ENCODE measurements around the gene TSHZ2. TPM values are rescaled to one million over a fixed set of nuclear protein-coding genes. Genes with fewer than 3 reads are reported as not detected.
A peak's percentile ranks its signal among the peaks of the same experiment; 100 is the strongest.

The TSHZ2 gene
- total and polyA plus RNA-seq, 9 donors, result 7.3 to 23.1 (median 12.5) TPM

GRCh38 chr20:53208110-53208832, 236.1 kb downstream of the TSHZ2 start:
- Histone ChIP-seq H3K4me3 (ENCODE audit: low read length) (no peak overlapping the region), H3K36me3 (ENCODE audit: control insufficient read depth, insufficient read depth, low read length) (no peaks in the 10 kb centered on the region), H3K9me3 (replicated peaks; ENCODE audit: control insufficient read depth, low read depth, low read length) (no peaks in the 10 kb centered on the region), H3K27ac (ENCODE audit: low read length) (no peak overlapping the region), H3K27me3 (ENCODE audit: control insufficient read depth, insufficient read depth, low read length) (no peaks in the 10 kb centered on the region), H3K4me1 (ENCODE audit: control insufficient read depth, insufficient read depth, low read length) (no peaks in the 10 kb centered on the region)
- no peak for DNase-seq
- WGBS (ENCODE audit: insufficient coverage), result 43% methylated on average over 1 of the region's 11 CpGs

DNA sequence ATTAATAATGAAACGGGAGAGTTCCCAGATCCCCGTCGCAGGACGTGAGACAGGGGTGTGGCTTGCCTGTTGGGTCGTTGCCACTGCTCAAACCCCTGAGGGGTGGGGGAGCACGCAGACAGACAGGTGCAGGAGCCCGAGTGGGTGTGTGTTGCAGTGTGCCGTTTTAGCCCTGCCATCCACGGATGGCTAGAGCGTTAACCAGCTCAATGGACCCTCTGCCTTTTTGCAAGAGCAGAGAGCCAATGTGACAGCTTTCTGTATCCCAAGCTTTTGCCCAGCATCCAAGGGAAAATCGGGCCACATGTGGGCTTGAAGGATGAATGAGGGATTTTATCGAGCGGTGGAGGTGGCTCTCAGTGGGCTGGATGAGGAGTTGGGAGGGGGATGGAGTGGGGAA, 237.9 kb downstream of the TSHZ2 start:
- Histone ChIP-seq H3K27me3 (ENCODE audit: control insufficient read depth, insufficient read depth, low read length) (no peaks in the 10 kb centered on the region), H3K4me3 (ENCODE audit: low read length) (no peak overlapping the region), H3K9me3 (replicated peaks; ENCODE audit: control insufficient read depth, low read depth, low read length) (no peaks in the 10 kb centered on the region), H3K27ac (ENCODE audit: low read length) (no peak overlapping the region), H3K36me3 (ENCODE audit: control insufficient read depth, insufficient read depth, low read length) (no peaks in the 10 kb centered on the region), H3K4me1 (ENCODE audit: control insufficient read depth, insufficient read depth, low read length) (no peaks in the 10 kb centered on the region)
- 73% methylated on average over 11 of the region's 13 CpGs for WGBS (ENCODE audit: insufficient coverage)
- no peak for DNase-seq

GRCh38 chr20:53210931-53211330, 238.8 kb downstream of the TSHZ2 start:
- Histone ChIP-seq H3K4me3 (ENCODE audit: low read length) (no peak overlapping the region), H3K36me3 (ENCODE audit: control insufficient read depth, insufficient read depth, low read length) (no peaks in the 10 kb centered on the region), H3K27ac (ENCODE audit: low read length) (no peak overlapping the region), H3K27me3 (ENCODE audit: control insufficient read depth, insufficient read depth, low read length) (no peaks in the 10 kb centered on the region), H3K9me3 (replicated peaks; ENCODE audit: control insufficient read depth, low read depth, low read length) (no peaks in the 10 kb centered on the region), H3K4me1 (ENCODE audit: control insufficient read depth, insufficient read depth, low read length) (no peaks in the 10 kb centered on the region)
- WGBS (ENCODE audit: insufficient coverage), result no CpG with 5 or more reads among the region's 3 CpGs
- DNase-seq, result no peak

- 100% methylated on average over 1 of the region's 5 CpGs for WGBS (ENCODE audit: insufficient coverage)
- Histone ChIP-seq H3K4me3 (ENCODE audit: low read length) (no peak overlapping the region), H3K36me3 (ENCODE audit: control insufficient read depth, insufficient read depth, low read length) (no peaks in the 10 kb centered on the region)
Observed at GRCh38 chr20:53212018-53212417, 239.9 kb downstream of the TSHZ2 start.

GRCh38 chr20:53214392-53214791, 242.2 kb downstream of the TSHZ2 start:
- WGBS (ENCODE audit: insufficient coverage), result 88% methylated on average over 6 of the region's 7 CpGs
- no peak overlapping the region for H3K27ac ChIP-seq (ENCODE audit: low read length)
- no peak for DNase-seq

More at GRCh38 chr20:53212018-53212417, 239.9 kb downstream of the TSHZ2 start:
- Histone ChIP-seq H3K9me3 (replicated peaks; ENCODE audit: control insufficient read depth, low read depth, low read length) (no peaks in the 10 kb centered on the region), H3K27ac (ENCODE audit: low read length) (no peak overlapping the region), H3K4me1 (ENCODE audit: control insufficient read depth, insufficient read depth, low read length) (peaks cover 4% of the 10 kb centered on the region), H3K27me3 (ENCODE audit: control insufficient read depth, insufficient read depth, low read length) (no peaks in the 10 kb centered on the region)
- DNase-seq, result no peak

DNA sequence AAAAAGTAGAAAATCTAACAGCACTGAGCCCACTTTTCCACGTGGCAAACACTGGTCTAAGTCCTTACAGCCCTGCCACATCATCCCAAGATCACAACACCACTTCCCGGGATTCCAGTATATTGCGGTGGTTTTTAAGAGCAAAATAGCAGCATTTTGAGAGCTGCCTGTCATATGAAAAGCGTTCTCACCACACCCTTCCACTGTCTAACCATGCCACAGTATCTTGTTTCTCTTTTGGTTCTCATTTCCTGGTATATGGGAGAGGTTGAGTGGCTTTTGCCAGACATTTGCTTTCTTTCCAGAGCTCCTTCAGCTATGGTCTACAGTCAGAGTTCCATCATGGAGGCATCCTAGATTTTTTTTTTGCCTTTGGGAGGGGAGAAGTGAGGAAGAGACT, 243.0 kb downstream of the TSHZ2 start:
- Histone ChIP-seq H3K4me1 (ENCODE audit: control insufficient read depth, insufficient read depth, low read length) (peaks cover 4% of the 10 kb centered on the region), H3K4me3 (ENCODE audit: low read length) (no peak overlapping the region), H3K9me3 (replicated peaks; ENCODE audit: control insufficient read depth, low read depth, low read length) (no peaks in the 10 kb centered on the region), H3K27ac (ENCODE audit: low read length) (no peak overlapping the region), H3K27me3 (ENCODE audit: control insufficient read depth, insufficient read depth, low read length) (no peaks in the 10 kb centered on the region), H3K36me3 (ENCODE audit: control insufficient read depth, insufficient read depth, low read length) (no peaks in the 10 kb centered on the region)
- WGBS (ENCODE audit: insufficient coverage), result 100% methylated on average over 3 of the region's 4 CpGs
- DNase-seq, result no peak

More at GRCh38 chr20:53214392-53214791, 242.2 kb downstream of the TSHZ2 start:
- Histone ChIP-seq H3K4me1 (ENCODE audit: control insufficient read depth, insufficient read depth, low read length) (peaks cover 4% of the 10 kb centered on the region), H3K27me3 (ENCODE audit: control insufficient read depth, insufficient read depth, low read length) (no peaks in the 10 kb centered on the region), H3K36me3 (ENCODE audit: control insufficient read depth, insufficient read depth, low read length) (no peaks in the 10 kb centered on the region), H3K4me3 (ENCODE audit: low read length) (no peak overlapping the region), H3K9me3 (replicated peaks; ENCODE audit: control insufficient read depth, low read depth, low read length) (no peaks in the 10 kb centered on the region)

DNA sequence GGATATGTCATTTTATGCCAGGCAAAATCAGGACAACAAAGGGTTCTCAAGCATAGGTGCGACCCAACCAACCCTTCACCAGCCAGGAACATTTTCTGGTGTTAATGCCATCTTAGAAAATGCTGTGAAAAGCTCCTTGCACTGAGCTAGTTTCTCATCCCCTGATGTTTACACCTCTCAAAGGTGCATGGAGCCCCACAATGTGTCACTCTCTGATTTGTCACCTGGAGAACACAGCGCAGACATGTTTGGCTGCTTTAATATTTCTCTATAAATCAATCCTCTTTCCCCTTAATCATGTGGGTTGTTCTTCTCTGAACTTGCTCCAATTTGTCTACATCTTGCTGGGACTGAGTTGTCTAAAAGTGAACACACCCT, 244.3 kb downstream of the TSHZ2 start:
- no peaks in the 10 kb centered on the region for H3K9me3 ChIP-seq (replicated peaks; ENCODE audit: control insufficient read depth, low read depth, low read length)
- WGBS (ENCODE audit: insufficient coverage), result 90% methylated on average over 2 of the region's 2 CpGs
- no peak overlapping the region for H3K27ac ChIP-seq (ENCODE audit: low read length)
- DNase-seq, result no peak
- no peak overlapping the region for H3K4me3 ChIP-seq (ENCODE audit: low read length)
- peaks cover 4% of the 10 kb centered on the region for H3K4me1 ChIP-seq (ENCODE audit: control insufficient read depth, insufficient read depth, low read length)
- H3K27me3 ChIP-seq (ENCODE audit: control insufficient read depth, insufficient read depth, low read length), result no peaks in the 10 kb centered on the region
- H3K36me3 ChIP-seq (ENCODE audit: control insufficient read depth, insufficient read depth, low read length), result no peaks in the 10 kb centered on the region

GRCh38 chr20:53216856-53217576, 244.9 kb downstream of the TSHZ2 start:
- no peak overlapping the region for H3K27ac ChIP-seq (ENCODE audit: low read length)
- H3K4me1 ChIP-seq (ENCODE audit: control insufficient read depth, insufficient read depth, low read length), result peaks cover 4% of the 10 kb centered on the region
- no peak overlapping the region for H3K4me3 ChIP-seq (ENCODE audit: low read length)
- no peaks in the 10 kb centered on the region for H3K9me3 ChIP-seq (replicated peaks; ENCODE audit: control insufficient read depth, low read depth, low read length)
- DNase-seq, result peak; percentile 73
- no peaks in the 10 kb centered on the region for H3K36me3 ChIP-seq (ENCODE audit: control insufficient read depth, insufficient read depth, low read length)
- no peaks in the 10 kb centered on the region for H3K27me3 ChIP-seq (ENCODE audit: control insufficient read depth, insufficient read depth, low read length)
- 20% methylated on average over 29 of the region's 32 CpGs for WGBS (ENCODE audit: insufficient coverage)

DNA sequence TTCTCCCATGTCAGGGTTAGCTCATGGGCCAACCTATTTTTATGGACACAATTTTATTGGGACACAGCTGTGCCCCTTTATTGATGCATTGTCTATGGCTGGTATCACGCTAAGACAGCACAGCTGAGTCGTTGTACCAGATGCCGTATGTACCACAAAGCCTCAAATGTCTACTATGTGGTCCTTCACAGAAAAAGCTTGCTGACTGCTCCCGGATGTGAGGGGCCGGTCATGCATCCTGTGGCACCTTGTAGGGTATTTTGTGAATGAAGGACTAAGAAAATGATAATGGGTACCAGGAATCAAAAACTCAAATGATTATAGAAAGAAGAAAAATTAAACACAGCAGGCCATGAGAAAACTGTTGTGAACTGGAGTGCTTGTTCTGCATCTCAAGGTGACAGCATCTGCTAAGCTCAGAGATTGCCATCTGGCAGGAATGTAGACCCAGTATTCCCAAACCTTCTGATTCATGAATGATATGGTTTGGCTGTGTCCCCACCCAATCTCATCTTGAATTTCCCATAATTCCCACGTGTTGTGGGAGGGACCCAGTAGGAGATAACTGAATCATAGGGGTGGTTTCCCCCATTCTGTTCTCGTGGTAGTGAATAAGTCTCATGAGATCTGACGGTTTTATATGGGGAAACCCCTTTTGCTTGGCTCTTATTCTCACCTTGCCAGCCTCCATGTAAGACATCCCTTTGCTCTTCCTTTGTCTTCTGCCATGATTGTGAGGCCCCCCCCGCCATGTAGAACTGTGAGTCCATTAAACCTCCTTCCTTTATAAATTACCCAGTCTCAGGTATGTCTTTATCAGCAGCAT, 248.5 kb downstream of the TSHZ2 start:
- Histone ChIP-seq H3K27ac (ENCODE audit: low read length) (no peak overlapping the region), H3K36me3 (ENCODE audit: control insufficient read depth, insufficient read depth, low read length) (no peaks in the 10 kb centered on the region), H3K4me1 (ENCODE audit: control insufficient read depth, insufficient read depth, low read length) (peaks cover 8% of the 10 kb centered on the region), H3K4me3 (ENCODE audit: low read length) (no peak overlapping the region), H3K27me3 (ENCODE audit: control insufficient read depth, insufficient read depth, low read length) (no peaks in the 10 kb centered on the region), H3K9me3 (replicated peaks; ENCODE audit: control insufficient read depth, low read depth, low read length) (no peaks in the 10 kb centered on the region)
- DNase-seq, result no peak
- whole genome bisulfite sequencing (ENCODE audit: insufficient coverage), result 94% methylated on average over 5 of the region's 9 CpGs

DNA sequence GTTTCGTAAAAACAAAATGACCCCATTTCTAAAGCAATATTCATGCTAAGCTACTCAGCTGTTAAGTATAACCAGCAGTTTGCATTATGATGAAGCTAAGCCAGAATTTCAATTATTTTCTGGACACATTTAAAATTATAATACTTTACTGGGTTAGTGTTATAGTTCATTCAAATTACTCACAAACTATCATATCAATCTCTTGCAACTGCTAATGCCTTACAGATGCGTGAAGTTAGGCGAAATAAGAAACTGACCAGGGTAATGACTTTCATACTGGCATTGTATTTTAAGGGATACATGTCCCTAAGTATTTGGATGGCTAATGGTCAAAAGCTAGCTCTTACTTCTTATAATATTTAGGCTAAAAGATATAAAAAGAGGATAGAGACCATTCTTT, 249.6 kb downstream of the TSHZ2 start:
- WGBS (ENCODE audit: insufficient coverage), result no CpG with 5 or more reads among the region's 3 CpGs
- peak; percentile 79 for DNase-seq

More for the DNA sequence above, 249.6 kb downstream of the TSHZ2 start:
- no peak overlapping the region for H3K27ac ChIP-seq (ENCODE audit: low read length)
- no peak overlapping the region for H3K4me3 ChIP-seq (ENCODE audit: low read length)
- H3K36me3 ChIP-seq (ENCODE audit: control insufficient read depth, insufficient read depth, low read length), result no peaks in the 10 kb centered on the region
- H3K27me3 ChIP-seq (ENCODE audit: control insufficient read depth, insufficient read depth, low read length), result no peaks in the 10 kb centered on the region
- H3K4me1 ChIP-seq (ENCODE audit: control insufficient read depth, insufficient read depth, low read length), result peaks cover 7% of the 10 kb centered on the region
- no peaks in the 10 kb centered on the region for H3K9me3 ChIP-seq (replicated peaks; ENCODE audit: control insufficient read depth, low read depth, low read length)
